H1 (cell line): Measurements from ENCODE around the gene TPSD1. TPM values are rescaled to one million over a fixed set of nuclear protein-coding genes. Genes with fewer than 3 reads are reported as not detected.

Source experiments
- CTCF ChIA-PET: fragments of 300-600 bp; sonication (Branson Sonifier 250); formaldehyde crosslinking; loops from one replicate; lab custom pipeline; 2021; ENCODE audit not compliant: partially characterized antibody; lab: Charles Lee
- POLR2A ChIA-PET: fragments of 300-600 bp; sonication (Branson Sonifier 250); formaldehyde crosslinking; loops from one replicate; lab custom pipeline; 2021; ENCODE audit warnings: inconsistent platforms; ENCODE audit not compliant: partially characterized antibody; lab: Charles Lee
- DNase-seq, 2 experiments: peaks; one replicate each; pipeline versions ENCODE4 v3.0.0 to v3.0.0-alpha.2; 2010 to 2022; ENCODE audit warnings: low spot score in 2 of 2, low read depth in 1 of 2, mixed read lengths in 1 of 2
- FAIRE-seq: peaks from 2 replicates; lab custom pipeline; 2011; peaks lifted over from hg19 to GRCh38; lab: Jason Lieb, UNC
- H2AFZ ChIP-seq: 2 replicates; pipeline ENCODE4 v1.8.1; 2012; ENCODE audit warnings: low read length, inconsistent platforms
- H2AK5ac ChIP-seq: 2 replicates; pipeline ENCODE4 v1.6.1; 2013; ENCODE audit warnings: low read depth, low read length
- H2BK120ac ChIP-seq: replicated peaks from 2 replicates; pipeline ENCODE3; 2013; ENCODE audit warnings: low read depth, low read length, inconsistent platforms
- H2BK12ac ChIP-seq: 2 replicates; pipeline ENCODE4 v1.6.1; 2013; ENCODE audit warnings: low read depth, low read length
- H2BK15ac ChIP-seq: 2 replicates; pipeline ENCODE4 v1.6.1; 2013; ENCODE audit warnings: low read length
- H2BK20ac ChIP-seq: 2 replicates; pipeline ENCODE4 v1.6.1; 2013; ENCODE audit warnings: low read length
- H2BK5ac ChIP-seq: 2 replicates; pipeline ENCODE4 v1.6.1; 2013; ENCODE audit warnings: low read depth, low read length
- H3K14ac ChIP-seq: 2 replicates; pipeline ENCODE4 v1.6.1; 2013; ENCODE audit warnings: inconsistent platforms; ENCODE audit not compliant: insufficient read length
- H3K18ac ChIP-seq: 2 replicates; pipeline ENCODE4 v1.6.1; 2013; ENCODE audit warnings: low read length; ENCODE audit errors: extremely low read depth
- H3K23ac ChIP-seq: 2 replicates; pipeline ENCODE4 v1.6.1; 2013; ENCODE audit warnings: inconsistent platforms; ENCODE audit not compliant: insufficient read length
- H3K23me2 ChIP-seq: 2 replicates; pipeline ENCODE4 v1.6.1; 2013; ENCODE audit warnings: low read depth, low read length
- H3K27ac ChIP-seq: 2 replicates; pipeline ENCODE4 v1.6.1; 2011; ENCODE audit warnings: low read depth, low read length, inconsistent platforms
- H3K27me3 ChIP-seq, 4 experiments: replicated peaks in 1 of 4; 1 replicate in 1 of 4; 2 replicates in 3 of 4; pipeline versions ENCODE4 v1.6.1 to v1.8.1; 2011 to 2013; ENCODE audit warnings: low read length in 3 of 4, mild to moderate bottlenecking in 3 of 4, inconsistent platforms in 2 of 4, mixed read lengths in 2 of 4, moderate library complexity in 1 of 4; ENCODE audit not compliant: control insufficient read depth in 3 of 4, insufficient read depth in 3 of 4; ENCODE audit errors: extremely low read depth in 1 of 4
- H3K36me3 ChIP-seq, 4 experiments: 2 replicates each; pipeline versions ENCODE4 v1.6.1 to v1.8.1; 2011 to 2013; ENCODE audit warnings: mild to moderate bottlenecking in 4 of 4, low read length in 3 of 4, moderate library complexity in 2 of 4, control low read depth in 1 of 4, inconsistent platforms in 1 of 4; ENCODE audit not compliant: insufficient read depth in 4 of 4, control insufficient read depth in 2 of 4
- H3K4ac ChIP-seq: replicated peaks from 2 replicates; pipeline ENCODE3; 2013; ENCODE audit warnings: low read length, low read depth, mixed read lengths, inconsistent platforms; ENCODE audit not compliant: insufficient read length
- H3K4me1 ChIP-seq, 4 experiments: replicated peaks in 1 of 4; 1 replicate in 1 of 4; 2 replicates in 3 of 4; pipeline versions ENCODE4 v1.6.1 to v1.8.1; 2011 to 2013; ENCODE audit warnings: low read length in 3 of 4, inconsistent platforms in 2 of 4, mixed read lengths in 1 of 4; ENCODE audit not compliant: insufficient read depth in 4 of 4, control insufficient read depth in 3 of 4
- H3K4me2 ChIP-seq, 2 experiments: 2 replicates each; pipeline versions ENCODE4 v1.6.1 to v1.8.1; 2011 to 2013; ENCODE audit warnings: low read depth in 2 of 2, low read length in 2 of 2, control low read depth in 1 of 2, inconsistent platforms in 1 of 2, mild to moderate bottlenecking in 1 of 2; ENCODE audit not compliant: insufficient read depth in 1 of 2
- H3K4me3 ChIP-seq, 4 experiments: fragments of 200-600, 300-600 bp in 1 of 4; sonication (generic), shearing (Covaris generic), sonication (Bioruptor Twin) in 1 of 4; 2 replicates each; pipeline versions ENCODE4 v1.5.1 to v1.8.1; 2011 to 2016; ENCODE audit warnings: low read length in 4 of 4, low read depth in 3 of 4, control low read depth in 2 of 4, inconsistent platforms in 2 of 4, mild to moderate bottlenecking in 2 of 4, mixed read lengths in 1 of 4, moderate library complexity in 1 of 4; ENCODE audit not compliant: insufficient read depth in 2 of 4; ENCODE audit errors: extremely low read depth in 1 of 4
- H3K56ac ChIP-seq: replicated peaks from 2 replicates; pipeline ENCODE3; 2013; ENCODE audit warnings: low read depth, mild to moderate bottlenecking, mixed read lengths, low read length, inconsistent platforms; ENCODE audit not compliant: insufficient read length
- H3K79me1 ChIP-seq: 2 replicates; pipeline ENCODE4 v1.6.1; 2013; ENCODE audit warnings: low read depth, low read length, control low read depth
- H3K79me2 ChIP-seq, 2 experiments: 2 replicates each; pipeline versions ENCODE4 v1.6.1 to v1.8.1; 2012 to 2013; ENCODE audit warnings: low read length in 2 of 2, mild to moderate bottlenecking in 2 of 2, inconsistent platforms in 1 of 2; ENCODE audit not compliant: insufficient read depth in 2 of 2, control insufficient read depth in 1 of 2
- H3K9ac ChIP-seq, 4 experiments: replicated peaks in 1 of 4; 1 replicate in 1 of 4; 2 replicates in 3 of 4; pipeline versions ENCODE4 v1.6.1 to v1.8.1; 2011 to 2013; ENCODE audit warnings: low read depth in 3 of 4, low read length in 3 of 4, control low read depth in 2 of 4, mild to moderate bottlenecking in 2 of 4, moderate library complexity in 2 of 4, inconsistent platforms in 1 of 4; ENCODE audit errors: extremely low read depth in 1 of 4
- H3K9me3 ChIP-seq, 2 experiments: 2 replicates each; pipeline versions ENCODE4 v1.6.1 to v1.8.1; 2012 to 2013; ENCODE audit warnings: mild to moderate bottlenecking in 2 of 2, moderate library complexity in 2 of 2, control low read depth in 1 of 2, inconsistent platforms in 1 of 2, low read depth in 1 of 2, low read length in 1 of 2, mixed read lengths in 1 of 2; ENCODE audit not compliant: insufficient read depth in 2 of 2
- H4K20me1 ChIP-seq, 2 experiments: replicated peaks in 1 of 2; 2 replicates each; pipeline versions ENCODE3 to v1.8.1; 2011 to 2013; ENCODE audit warnings: inconsistent platforms in 2 of 2, low read length in 2 of 2, mild to moderate bottlenecking in 1 of 2; ENCODE audit not compliant: insufficient read depth in 2 of 2, control insufficient read depth in 1 of 2
- H4K5ac ChIP-seq: 2 replicates; pipeline ENCODE4 v1.6.1; 2013; ENCODE audit warnings: low read length, low read depth, mixed read lengths, inconsistent platforms; ENCODE audit not compliant: insufficient read length
- H4K8ac ChIP-seq: 2 replicates; pipeline ENCODE4 v1.8.0; 2013; ENCODE audit warnings: mild to moderate bottlenecking, moderate library complexity, low read length, inconsistent platforms; ENCODE audit not compliant: insufficient read depth; ENCODE audit errors: extremely low read depth
- H4K91ac ChIP-seq: replicated peaks from 2 replicates; pipeline ENCODE3; 2013; ENCODE audit warnings: low read length, mixed read lengths, inconsistent platforms; ENCODE audit not compliant: insufficient read length
- ASH2L ChIP-seq: fragments of 200-600, 300-600 bp; sonication (generic); IDR thresholded peaks from one replicate; pipeline ENCODE4 v1.7.1; 2017; ENCODE audit warnings: low read length
- ATF2 ChIP-seq: IDR thresholded peaks from 2 replicates; pipeline ENCODE4 v1.6.1; 2012; ENCODE audit warnings: low read length, inconsistent platforms
- BACH1 ChIP-seq: IDR thresholded peaks from 2 replicates; pipeline ENCODE4 v1.6.1; 2012; ENCODE audit warnings: low read length, improper control_type of control experiment
- CBX8 ChIP-seq: fragments of 300-800, 300-1000 bp; sonication (generic); IDR thresholded peaks from 2 replicates; pipeline ENCODE4 v1.7.1; 2016; ENCODE audit warnings: low read depth, low read length, borderline replicate concordance
- EGR1 ChIP-seq: IDR thresholded peaks from 2 replicates; pipeline ENCODE4 v1.6.1; 2011; ENCODE audit warnings: low read depth, low read length, borderline replicate concordance
- KDM1A ChIP-seq: fragments of 200-600, 300-600 bp; sonication (generic); IDR thresholded peaks from 2 replicates; pipeline ENCODE4 v1.7.1; 2016; ENCODE audit warnings: mild to moderate bottlenecking, low read length, borderline replicate concordance
- KDM4A ChIP-seq: IDR thresholded peaks from one replicate; pipeline ENCODE4 v1.7.1; 2012; ENCODE audit warnings: low read depth, mild to moderate bottlenecking, moderate library complexity, low read length, inconsistent platforms; ENCODE audit not compliant: severe bottlenecking
- PHF8 ChIP-seq: fragments of 200-600 bp; sonication (generic); conservative IDR thresholded peaks from 2 replicates; pipeline ENCODE4 v1.7.1; 2012; ENCODE audit warnings: low read depth, mild to moderate bottlenecking, inconsistent platforms, low read length, moderate library complexity
- SRF ChIP-seq: IDR thresholded peaks from 2 replicates; pipeline ENCODE4 v1.6.1; 2011; ENCODE audit warnings: mild to moderate bottlenecking, low read depth, low read length, moderate library complexity
- WGBS, 2 experiments: shearing (Covaris generic) in 1 of 2; methylation state at CpG; one replicate each; pipeline versions ENCODE4 v1.1.6 to v1.1.7; 2013 to 2015; ENCODE audit warnings: low lambda C conversion rate in 2 of 2, mixed read lengths in 2 of 2, inconsistent platforms in 1 of 2, low coverage in 1 of 2, missing lambda C conversion rate in 1 of 2; ENCODE audit not compliant: insufficient replicate concordance in 2 of 2, insufficient coverage in 1 of 2, insufficient read length in 1 of 2; ENCODE audit errors: extremely low coverage in 1 of 2, missing lambda C conversion rate in 1 of 2; 5-methylcytosine and 5-hydroxymethylcytosine counted together
- polyA plus RNA-seq, 7 experiments: library from polyadenylated mRNA; depleted of rRNA in 3 of 7; stranded (reverse) in 5 of 7; unstranded in 2 of 7; fragments of >200 nt in 5 of 7; fragments of 200-250 nt in 2 of 7; gene quantifications; 1 replicate in 5 of 7; 2 replicates in 1 of 7; 4 replicates in 1 of 7; pipeline versions ENCODE4 v1.2.1 to v1.2.3, GENCODE V29; 2011 to 2013; ENCODE audit warnings: missing spikeins in 2 of 7, mixed read lengths in 2 of 7
- total RNA-seq: library from RNA; stranded (reverse); fragmentation: NEBNext Ultra II Directional; extraction: Animal tissue kit (Norgen Biotek cat#: 25700); gene quantifications from 2 replicates; pipeline ENCODE4 v1.2.1, GENCODE V29; 2021

The TPSD1 gene
- total and polyA plus RNA-seq, 2 of the 8 experiments (the other 6 are each of a cell fraction or from before 2014, with no cell fraction given) = 0.26 TPM; not detected in 1

- peaks cover 0 to 20% (median 12%) of the 10 kb centered on the region in 4 experiments; a peak in 6 of 7 replicates for H3K4me1 ChIP-seq
- H3K23me2 ChIP-seq = peaks cover 22% of the 10 kb centered on the region
- FAIRE-seq = peak; percentile 36
- H3K27me3 ChIP-seq = no peaks in the 10 kb centered on the region
- H2BK5ac ChIP-seq = no peak overlapping the region
- ChIA-PET POLR2A (interaction anchor here (0.6 to 11.4 kb wide), 13 partner anchors 8 to 462 kb away, joined by 3 to 106 read pairs (median 4); no protein-coding TSS in a partner anchor), CTCF (interaction anchor here (1.2 kb wide), 1 partner anchor 18 kb away, joined by 3 read pairs; no protein-coding TSS in a partner anchor)
- peak overlapping the region; percentile 2 for H4K5ac ChIP-seq
- peaks cover 35 to 38% of the 10 kb centered on the region in 2 experiments for H3K79me2 ChIP-seq
- no peak overlapping the region for H3K23ac ChIP-seq
- peaks cover 0 to 6% (median 0%) of the 10 kb centered on the region in 4 experiments; a peak in 1 of 8 replicates for H3K36me3 ChIP-seq
- H3K79me1 ChIP-seq = peaks cover 3% of the 10 kb centered on the region; the same call in 1 of the 2 replicates
- H3K18ac ChIP-seq = peak overlapping the region; percentile 71
- no peak overlapping the region for H3K14ac ChIP-seq
- H2BK12ac ChIP-seq = peak overlapping the region; percentile 97
- 15 to 98% methylated on average over 5 to 14 of the region's 43 CpGs for WGBS, 2 experiments
- peak overlapping the region; percentile 59 to 92 (median 90) for H3K4me3 ChIP-seq
- peak overlapping the region; percentile 46 to 52 for H3K4me2 ChIP-seq
- no peaks in the 10 kb centered on the region for H3K9me3 ChIP-seq
- H3K4ac ChIP-seq = peak overlapping the region; percentile 36
- H4K8ac ChIP-seq = no peak overlapping the region
- no peak for DNase-seq
- no peak overlapping the region for H2BK120ac ChIP-seq
- no peak overlapping the region for H3K9ac ChIP-seq
- no peak overlapping the region for H2AFZ ChIP-seq
- H2BK20ac ChIP-seq = no peak overlapping the region
- H3K27ac ChIP-seq = no peak overlapping the region
- peak overlapping the region; percentile 46; the same call in 1 of the 2 replicates for H2BK15ac ChIP-seq
- H2AK5ac ChIP-seq = peak overlapping the region; percentile 86; the same call in 1 of the 2 replicates
- peaks cover 30 to 31% of the 10 kb centered on the region in 2 experiments for H4K20me1 ChIP-seq
- peak overlapping the region; percentile 40 for H3K56ac ChIP-seq
- peak overlapping the region; percentile 84 for H4K91ac ChIP-seq
- peak; percentile 21; the same call in 1 of the 2 replicates for TF ChIP-seq KDM1A
- no peak for TF ChIP-seq SRF
- TF ChIP-seq PHF8 = peak; percentile 57
- TF ChIP-seq ASH2L = peak; percentile 41
- peak; percentile 57 for TF ChIP-seq KDM4A
- TF ChIP-seq CBX8 = no peak
- peak; percentile 84; the same call in 1 of the 2 replicates for TF ChIP-seq EGR1
- peak; percentile 90 for TF ChIP-seq BACH1
- 0 out of 2 replicates have a peak, but pooled peaks have one; percentile 75 for TF ChIP-seq ATF2
These were observed 52.4 kb downstream of the TPSD1 start for GRCh38 chr16:1308036-1308976.
